NCI-H2196 treated with DMSO at 0.1 percent for 48 hours (cell line): ENCODE data around the gene CDC26.
"Not testable (repeated sequence)": the region's sequence is repeated elsewhere in the genome, so short reads cannot be mapped to it uniquely, and the experiment has no call there.

Experiments
- DNase-seq: peaks from one replicate; lab custom pipeline; 2025; ENCODE audit not compliant: unreplicated experiment; lab: John Stamatoyannopoulos, UW

CDC26 gene

GRCh38 chr9:113241161-113241560 is 34.2 kb downstream of the CDC26 start:
- no peak for DNase-seq

GRCh38 chr9:113238859-113239232 is 36.5 kb downstream of the CDC26 start:
- DNase-seq, result no peak

DNA sequence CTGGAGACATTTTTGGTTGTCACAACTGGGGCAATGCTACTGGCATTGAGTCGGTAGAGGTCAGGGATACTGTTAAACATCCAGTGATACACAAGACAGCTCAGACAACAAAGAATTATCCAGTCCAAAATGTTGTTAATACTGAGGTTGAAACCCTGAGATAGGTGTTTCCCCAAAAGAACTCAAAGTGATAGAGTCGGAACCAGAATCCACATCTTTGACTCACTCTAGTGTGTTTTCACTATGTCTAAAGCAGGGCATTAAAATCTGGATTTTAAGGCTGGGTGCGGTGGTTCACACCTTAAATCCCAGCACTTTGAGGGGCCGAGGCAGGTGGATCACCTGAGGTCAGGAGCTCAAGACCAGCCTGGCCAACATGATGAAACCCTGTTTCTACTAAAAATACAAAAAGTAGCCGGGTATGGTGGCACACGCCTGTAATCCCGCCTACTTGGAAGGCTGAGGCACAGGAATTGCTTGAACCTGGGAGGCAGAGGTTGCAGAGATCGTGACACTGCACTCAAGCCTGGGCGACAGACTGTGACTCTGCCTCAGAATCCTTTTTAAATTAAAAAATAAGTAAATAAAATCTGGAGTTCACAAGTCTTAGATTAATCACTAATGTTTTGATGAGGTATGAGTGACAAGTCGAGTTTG is 37.0 kb downstream of the CDC26 start:
- DNase-seq, result no peak

- no peak for DNase-seq
Observed at GRCh38 chr9:113237026-113237425, 38.3 kb downstream of the CDC26 start.

- not testable (repeated sequence) for DNase-seq
Observed at GRCh38 chr9:113235701-113236255, 39.6 kb downstream of the CDC26 start.

- no peak for DNase-seq
Observed at GRCh38 chr9:113231701-113232100, 43.7 kb downstream of the CDC26 start.

DNA sequence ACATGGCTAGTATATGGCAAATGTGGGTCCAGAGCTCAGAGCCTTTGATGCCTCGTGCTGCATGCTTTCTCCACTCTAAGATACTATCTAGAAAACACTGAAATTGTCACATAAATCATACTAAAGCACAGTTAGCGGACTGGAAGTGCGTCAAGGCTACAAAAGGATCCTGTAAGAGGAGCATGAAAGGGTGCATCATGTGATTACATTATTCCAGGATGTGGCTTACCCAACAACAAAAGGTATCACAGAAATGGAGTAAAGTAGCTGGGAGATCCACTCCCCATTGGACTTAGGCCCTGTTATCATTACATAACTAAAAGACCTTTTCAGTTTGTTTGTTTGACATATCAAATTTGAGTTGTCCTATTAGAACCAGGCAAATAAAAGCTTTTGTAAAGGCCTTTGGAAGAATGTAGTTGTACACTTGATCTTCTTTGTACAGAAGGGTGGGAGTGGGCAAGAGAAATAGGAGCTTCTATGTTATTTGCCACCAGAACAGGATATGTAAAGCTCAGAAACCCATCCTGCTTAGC is 47.2 kb downstream of the CDC26 start:
- DNase-seq, result no peak

GRCh38 chr9:113227436-113227835 is 47.9 kb downstream of the CDC26 start:
- no peak for DNase-seq

GRCh38 chr9:113223963-113224362 is 51.4 kb downstream of the CDC26 start:
- no peak for DNase-seq

DNA sequence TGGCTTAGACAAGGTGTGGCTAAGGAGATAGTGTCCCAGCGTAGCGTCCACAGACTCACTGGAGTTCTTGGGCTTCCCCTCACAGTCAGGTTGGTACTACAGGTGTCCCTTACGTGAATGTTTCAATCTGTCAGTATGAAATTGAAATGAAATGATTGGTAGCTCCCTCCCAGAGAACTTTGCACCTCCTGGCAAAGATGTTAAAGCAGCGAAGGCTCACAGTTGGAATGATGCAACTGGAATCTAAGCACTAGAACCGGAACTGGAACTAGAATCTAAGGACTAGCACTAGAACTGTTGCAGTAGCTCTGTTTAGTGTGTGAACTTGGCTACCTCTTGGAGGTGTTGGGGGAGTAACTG is 52.9 kb downstream of the CDC26 start:
- DNase-seq, result no peak

DNA sequence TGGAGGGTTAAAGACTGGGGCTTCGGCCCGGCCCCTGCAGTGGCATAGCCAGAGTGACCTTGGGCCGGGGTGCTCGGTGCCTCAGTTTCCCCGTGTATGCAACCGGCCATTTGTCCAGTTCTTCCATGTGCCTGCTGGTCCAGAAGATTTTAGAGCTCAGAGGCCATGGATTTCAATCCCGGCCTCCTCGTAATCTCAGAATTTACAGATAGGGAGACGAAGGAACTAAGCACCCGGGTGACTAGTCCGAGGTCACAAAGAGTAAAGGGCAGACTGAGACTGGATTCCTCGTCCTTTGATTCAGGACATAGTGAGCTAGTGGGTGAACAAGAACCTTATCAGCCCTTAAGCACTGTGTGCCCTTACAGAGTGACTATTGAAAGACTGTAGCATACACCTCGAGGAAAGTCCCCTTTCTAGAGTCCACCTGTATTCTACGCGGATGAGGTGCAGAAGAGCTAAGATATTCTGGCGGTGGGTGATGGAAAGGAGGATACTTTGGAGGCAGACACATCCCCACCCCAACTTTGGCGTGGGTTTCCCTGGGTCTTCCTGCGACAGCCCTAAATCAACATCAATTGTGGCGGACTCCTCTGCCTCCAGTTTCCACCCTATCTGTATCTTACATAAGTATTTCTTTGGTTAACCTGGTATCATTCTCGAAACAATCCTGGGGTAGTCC is 53.4 kb downstream of the CDC26 start:
- DNase-seq, result no peak

DNA sequence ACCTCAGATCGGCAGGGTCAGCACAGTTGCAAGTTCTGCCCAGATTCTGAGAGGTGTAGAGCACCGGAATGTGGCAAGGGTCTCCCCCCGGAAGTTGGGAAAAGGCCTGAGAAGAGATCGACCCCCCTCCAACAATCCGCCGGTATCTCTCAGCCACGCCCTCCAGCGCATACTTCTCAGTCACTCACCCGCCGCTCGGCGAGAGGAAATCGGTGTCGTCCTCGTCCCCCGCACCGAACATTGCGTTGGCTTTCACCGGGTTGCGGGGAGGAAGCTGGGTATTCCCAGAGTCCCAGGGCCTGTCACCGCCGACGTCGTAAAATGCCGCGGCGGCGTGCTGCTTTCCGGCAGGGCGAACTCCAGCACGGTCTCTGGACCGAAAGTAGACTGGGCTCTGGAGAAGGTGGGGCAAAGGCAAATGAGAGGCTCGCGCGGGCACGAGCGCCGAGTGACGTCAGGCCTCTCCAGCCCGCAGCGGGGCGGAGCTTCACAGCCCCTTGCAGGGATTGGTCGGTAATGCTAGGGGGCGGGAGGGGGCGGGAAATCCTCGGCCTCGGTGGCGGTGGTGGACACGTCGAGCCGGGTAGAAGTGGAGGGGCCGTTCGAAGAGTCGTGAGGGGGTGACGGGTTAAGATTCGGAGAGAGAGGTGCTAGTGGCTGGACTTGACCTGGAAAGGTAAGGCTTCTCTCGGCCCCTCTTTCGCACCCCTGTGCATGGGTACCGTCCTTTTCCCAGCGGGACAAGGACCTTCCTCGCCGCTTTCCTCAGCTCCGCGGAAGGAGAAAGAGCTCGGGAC is 54.2 kb downstream of the CDC26 start, which contains the start of the genes FKBP15 and SLC31A1:
Gene FKBP15 (minus strand): TSS at position 275 of the 797 bp plus-strand sequence. CDS start 34 bp downstream, at position 241.
Gene SLC31A1 (plus strand): TSS at position 542 of the 797 bp plus-strand sequence. CDS start 34,605 bp downstream, outside the sequence.
- DNase-seq, result peak; percentile 94

DNA sequence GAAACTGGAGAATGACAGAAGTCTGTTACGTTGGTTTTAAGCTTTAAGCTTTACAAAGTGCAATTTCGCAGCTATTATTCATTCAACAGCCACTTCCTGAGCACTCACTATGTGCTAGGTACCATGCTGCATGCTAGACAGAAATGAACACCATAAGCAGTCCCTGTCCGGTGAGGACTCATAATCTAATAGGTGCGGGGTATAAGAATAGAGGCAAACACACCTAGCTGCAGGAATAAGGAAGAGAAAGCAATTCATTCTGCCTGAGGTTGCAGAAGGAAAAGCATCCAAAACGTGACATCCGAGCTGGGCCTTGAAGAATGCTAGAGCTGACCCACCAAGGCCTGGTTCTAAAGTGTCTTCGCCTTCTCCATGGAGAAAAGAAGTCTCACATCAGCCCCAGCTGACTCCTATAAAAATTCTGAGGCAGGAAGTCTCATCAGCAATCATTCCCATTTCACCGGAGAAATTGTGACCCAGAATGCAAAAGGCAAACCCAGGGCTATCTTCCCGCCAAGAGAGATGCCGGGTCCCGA is 54.8 kb downstream of the CDC26 start:
- DNase-seq, result no peak

DNA sequence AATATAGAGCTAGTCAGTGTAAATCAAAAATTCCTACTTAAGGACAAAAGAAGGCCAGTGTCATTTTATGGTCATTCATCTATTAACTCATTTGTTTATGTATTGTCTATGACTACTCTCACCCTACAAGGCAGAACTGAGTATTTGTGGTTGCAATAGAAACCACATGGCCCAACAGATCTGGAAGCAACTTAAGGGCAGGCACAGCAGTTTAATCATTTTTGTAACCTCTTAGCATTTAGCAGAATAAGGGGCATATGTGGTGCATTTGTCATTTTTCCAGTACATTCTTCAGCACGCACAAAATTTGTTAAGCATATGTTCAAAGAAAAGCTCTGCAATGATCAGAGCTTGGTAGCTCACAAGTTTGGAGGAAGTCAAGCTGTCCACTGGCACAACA is 55.4 kb downstream of the CDC26 start:
- DNase-seq, result no peak

DNA sequence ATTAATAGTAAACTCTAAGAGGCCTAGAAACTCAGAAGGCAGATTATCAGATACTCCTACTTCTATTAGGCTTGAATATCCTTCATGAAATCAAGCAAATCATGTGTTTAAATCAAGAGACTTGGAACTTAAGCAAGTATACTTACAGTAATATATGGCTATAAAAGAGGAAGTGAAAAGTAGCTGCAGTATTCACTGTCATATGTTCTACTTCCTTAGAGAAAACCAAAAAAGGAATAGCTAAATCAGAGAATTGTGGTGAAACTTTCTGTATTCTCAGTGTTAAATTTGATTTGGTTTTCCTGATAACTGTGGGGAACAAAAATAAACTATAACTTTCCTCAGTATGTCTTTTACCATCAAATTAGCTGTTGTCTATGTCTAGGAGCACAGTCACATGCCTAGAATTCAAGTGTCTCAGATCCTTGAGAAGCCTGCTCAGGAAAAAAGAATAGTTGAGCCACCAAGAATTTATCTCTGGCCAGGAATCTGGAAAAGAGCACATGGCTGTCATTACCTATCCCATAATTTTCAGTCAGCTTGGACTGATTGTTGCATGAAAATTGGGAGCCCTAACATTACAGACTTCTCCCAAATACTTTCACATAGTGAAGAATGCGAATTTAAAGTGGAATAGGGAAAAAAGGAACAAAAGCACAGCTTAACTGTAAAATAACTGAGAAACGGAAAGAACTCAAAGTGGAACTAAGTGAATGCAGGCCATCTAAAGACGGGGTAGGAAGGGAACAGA is 56.0 kb downstream of the CDC26 start:
- DNase-seq, result no peak
